ENCODE measurements around the gene TACC3.
A peak's percentile ranks its signal among the peaks of the same experiment; 100 is the strongest.

The TACC3 gene

DNA sequence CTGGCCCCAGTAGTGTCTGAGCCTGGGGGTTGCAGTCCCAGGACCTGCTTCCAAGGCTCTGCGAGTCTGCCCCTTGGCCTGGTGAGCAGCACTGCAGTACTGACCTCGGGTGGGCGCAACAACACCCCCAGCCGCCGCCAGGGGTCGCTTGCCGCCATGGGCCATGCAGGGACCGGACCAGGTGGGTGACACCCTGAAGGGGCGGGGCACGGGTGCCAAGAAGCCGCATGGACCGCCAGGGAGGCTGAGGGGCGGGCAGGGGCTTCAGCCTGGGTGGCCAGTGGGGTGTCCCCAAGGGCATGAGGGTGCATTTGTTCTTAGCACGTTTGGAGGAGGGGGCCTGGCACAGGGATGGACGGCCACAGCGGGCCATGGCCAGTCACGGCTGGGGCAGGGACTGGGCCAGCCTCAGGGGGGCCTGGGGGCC is 25.0 kb downstream of the TACC3 start:
- peak; percentile 81 to 86 for DNase-seq (ENCODE audit: low read depth in 2 of 2)

DNA sequence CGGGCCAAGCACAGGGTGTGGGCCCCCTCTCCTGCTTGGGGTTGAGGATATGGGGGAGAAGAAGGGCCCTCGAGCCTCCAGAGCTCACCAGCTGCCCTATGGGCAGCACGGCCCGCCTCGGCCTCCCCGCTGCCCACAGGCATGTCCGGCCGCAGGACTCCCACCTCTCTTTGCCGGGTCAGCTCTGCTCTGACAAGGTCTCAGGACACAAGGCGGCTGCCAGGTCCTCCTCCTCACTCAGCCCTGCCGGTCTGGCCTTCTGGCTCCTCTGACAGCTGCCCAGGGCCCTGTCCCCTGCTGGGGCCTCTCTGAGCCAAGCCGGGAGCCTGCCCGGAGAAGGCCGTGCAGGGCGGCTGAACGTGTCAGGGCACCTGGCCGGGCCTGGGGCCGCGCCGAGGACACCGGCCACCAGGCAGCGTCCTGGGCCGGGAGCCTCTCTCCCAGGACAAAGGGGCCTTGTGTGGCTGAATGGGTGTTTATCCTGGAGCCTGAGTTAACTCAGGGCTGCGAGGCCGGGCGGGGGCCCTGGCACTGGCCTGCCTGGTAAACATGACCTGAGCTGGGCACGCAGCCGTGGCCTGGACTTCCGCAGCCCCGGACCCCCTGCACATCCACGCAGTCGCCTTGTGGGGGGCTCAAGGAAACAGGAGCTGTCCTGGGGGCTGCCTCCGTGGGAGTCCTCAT is 25.7 kb downstream of the TACC3 start:
- no peak for DNase-seq (ENCODE audit: low read depth in 2 of 2)

DNA sequence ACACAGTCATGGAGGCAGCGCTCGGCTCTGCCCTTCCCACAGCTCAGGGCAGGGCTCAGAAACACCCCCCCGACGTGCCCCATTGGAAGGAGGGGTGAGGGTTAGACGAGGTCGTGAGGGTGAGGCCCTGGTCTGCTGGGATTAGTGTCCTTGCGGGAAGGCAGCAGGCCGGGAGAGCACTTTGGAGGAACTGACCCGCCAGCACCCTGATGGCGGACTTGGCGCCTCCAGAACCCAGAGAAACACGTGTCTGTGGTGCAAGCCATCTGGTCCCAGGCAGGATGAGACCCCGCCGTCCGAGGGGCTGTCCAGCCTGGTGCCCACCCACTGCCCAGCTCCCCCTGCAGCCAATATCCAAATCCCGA is 26.3 kb downstream of the TACC3 start:
- no peak for DNase-seq (ENCODE audit: low read depth in 2 of 2)

DNA sequence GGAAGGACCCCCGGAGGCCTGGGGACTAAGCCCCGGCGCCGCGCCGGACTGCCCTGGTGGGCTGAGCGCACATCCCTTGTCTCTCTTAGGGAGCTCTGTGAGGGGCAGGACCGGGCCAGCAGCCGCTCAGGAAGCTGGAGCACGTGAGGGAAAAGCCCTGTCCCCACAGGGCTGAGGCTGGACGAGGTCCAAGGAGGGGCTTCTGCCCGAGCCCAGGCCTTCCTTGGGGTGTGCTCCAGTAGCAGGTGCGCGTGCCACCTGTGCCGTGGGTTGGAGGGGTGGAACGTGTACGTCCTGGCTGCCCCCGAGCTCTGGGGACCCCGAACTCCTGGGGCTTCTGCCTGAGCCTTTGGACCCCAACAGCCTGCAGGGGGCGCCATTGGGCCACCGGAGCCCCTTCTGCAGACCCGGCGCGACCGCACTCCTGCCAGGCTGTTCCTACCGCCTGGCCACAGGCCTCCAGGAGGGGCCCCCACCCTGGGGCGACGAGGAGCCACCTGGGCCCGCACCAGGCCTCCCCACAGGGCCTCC is 27.2 kb downstream of the TACC3 start:
- peak; percentile 78 to 88 for DNase-seq (ENCODE audit: low read depth in 2 of 2)

DNA sequence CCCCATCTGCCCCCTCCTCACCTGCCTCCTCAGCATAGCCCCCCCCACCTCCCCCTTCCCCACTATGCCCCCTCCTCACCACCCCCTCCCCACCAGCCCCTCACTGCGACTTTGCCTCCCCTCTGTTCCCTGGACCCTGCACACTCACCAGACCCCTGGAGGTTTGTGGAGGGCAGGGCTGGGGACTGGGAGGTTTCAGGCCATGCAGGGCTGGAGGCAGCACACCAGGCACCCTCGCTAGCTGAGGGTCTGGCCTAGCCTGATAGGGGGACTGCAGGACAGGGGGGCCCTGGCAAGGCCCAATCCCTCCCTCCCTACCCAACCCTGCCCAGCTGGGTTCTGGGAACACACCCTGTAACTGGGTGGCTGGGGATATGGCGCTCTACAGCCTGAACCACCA is 28.0 kb downstream of the TACC3 start:
- DNase-seq (ENCODE audit: low read depth in 2 of 2) = no peak

- no peak for DNase-seq (ENCODE audit: low read depth in 2 of 2)
Observed at GRCh38 chr4:1749826-1750225, 28.5 kb downstream of the TACC3 start.

DNA sequence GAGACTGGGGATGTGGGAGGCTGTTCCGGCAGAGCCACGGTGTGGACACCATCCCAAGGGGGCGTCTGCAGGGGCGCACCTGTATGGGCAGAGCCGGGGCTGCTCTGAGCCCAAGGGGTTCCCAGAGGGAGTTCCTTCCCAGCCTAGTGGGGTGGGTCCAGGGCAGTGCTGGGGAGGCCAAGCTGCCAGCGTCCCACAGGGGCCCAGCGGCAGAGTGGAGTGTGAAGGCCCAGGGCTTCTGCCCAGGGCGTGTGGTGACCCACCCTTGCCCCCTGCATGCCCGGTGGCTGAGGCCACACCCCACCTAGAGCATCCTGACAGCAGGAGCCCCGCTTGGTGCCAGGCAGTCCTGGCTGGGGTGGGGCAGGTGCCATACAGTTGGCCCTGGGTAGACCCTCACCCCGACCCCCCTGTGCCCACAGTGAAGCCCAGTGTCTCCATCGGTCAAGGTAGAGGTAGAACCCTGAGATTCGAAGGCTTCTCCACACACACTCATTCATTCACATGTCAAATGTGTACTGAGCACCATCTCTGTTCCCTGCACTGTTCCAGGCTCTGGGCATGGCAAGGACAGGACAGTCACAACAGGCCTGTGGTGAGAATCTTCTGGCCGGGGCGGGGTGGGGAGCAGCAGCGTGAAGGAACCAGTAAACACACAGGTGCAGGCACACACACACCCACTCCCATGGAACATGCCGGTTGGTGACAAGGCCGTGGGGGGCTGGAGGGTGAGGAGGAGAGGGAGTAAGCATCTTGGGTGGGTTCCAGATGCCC is 29.2 kb downstream of the TACC3 start:
- no peak for DNase-seq (ENCODE audit: low read depth in 2 of 2)

- DNase-seq (ENCODE audit: low read depth in 2 of 2) = no peak
Observed at GRCh38 chr4:1751155-1751918, 30.0 kb downstream of the TACC3 start.

DNA sequence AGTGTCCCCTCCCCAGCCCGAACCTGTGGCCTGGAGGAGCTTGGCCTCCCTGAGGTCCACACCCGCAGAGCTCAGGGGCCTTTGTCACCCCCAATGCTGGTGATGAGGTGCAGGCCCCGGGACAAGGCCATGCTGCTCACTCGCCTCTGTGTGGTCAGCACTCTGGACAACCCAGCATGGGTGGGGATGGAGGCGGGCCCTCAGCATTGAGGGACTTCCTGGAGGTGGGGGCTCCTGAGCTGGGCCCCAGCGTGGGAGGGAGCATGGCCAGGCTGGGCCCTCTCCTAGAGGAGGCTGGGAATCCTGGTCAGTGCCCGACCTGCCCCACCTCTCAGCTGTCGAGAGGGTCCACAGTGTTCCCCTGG is 30.6 kb downstream of the TACC3 start:
- DNase-seq (ENCODE audit: low read depth in 2 of 2) = no peak

DNA sequence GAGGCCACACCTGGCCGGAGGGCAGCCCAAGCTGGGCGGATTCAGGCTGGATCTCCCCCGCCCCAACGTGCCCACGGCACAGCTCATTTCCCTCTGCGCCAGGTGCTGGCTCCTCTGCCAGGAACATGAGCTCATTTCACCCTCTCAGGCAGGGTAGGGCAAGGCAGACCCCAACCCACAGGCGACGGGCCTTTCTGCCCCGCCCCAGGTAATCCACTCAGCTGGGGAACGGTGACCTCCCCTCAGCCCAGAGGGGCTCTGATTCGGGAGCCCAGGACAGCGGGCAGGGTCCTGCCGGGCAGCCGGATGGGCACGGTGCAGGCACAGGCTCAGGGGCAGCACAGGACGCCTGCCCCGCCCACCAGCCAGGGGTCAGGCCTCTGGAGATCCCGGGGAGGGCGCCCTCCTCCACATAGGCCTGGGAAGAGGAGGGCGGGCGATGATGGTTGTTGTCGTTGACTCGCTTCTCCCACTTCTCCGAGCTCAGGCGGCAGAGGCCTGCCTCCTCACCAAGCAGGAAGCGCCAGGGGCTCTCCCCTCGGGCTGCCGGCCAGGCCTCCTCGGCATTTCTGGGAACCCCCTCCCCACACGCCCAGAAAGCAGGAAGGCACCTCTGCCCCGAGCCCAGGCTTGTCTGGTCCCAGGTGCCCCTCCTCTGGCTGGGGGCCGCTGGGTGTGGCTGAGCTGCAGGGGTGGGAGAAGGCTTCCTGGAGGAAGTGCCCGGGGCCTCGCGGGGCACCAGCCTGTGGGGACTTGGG is 31.1 kb downstream of the TACC3 start:
- DNase-seq (ENCODE audit: low read depth in 2 of 2) = no peak

GRCh38 chr4:1753294-1753696 is 32.0 kb downstream of the TACC3 start:
- no peak for DNase-seq (ENCODE audit: low read depth in 2 of 2)

DNA sequence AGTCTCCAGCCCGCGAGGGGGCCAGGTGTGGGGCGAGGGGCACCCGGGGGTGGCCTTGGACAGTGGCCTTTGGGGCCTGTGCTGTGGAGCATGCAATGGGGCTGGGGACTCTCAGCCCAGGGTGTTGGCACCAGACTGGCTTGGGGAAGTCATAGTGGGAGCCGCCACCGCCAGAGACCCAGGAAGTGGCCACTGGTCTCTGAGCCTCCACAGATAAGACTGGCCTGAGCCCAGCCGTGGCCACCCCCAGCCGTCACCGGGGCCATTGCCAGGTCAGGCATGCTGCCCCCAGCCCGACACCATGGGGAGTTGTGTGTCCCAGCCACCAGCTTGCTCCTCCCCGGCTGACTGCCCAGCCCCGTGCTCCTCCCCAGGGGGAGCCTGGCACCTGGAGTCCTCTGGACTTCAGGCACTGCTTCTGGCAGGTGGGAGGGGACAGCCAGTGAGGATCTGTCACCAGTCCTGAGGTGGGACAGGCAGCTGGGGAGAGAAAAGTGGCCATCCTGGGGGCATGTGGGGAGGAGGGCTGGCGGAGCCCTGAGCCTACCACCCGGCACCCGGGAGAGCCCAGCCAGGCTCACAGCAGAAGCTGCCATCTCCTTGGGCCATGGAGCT is 32.5 kb downstream of the TACC3 start:
- no peak for DNase-seq (ENCODE audit: low read depth in 2 of 2)

- no peak for DNase-seq (ENCODE audit: low read depth in 2 of 2)
Observed at GRCh38 chr4:1754336-1754735, 33.0 kb downstream of the TACC3 start.

GRCh38 chr4:1755297-1755696 is 34.0 kb downstream of the TACC3 start:
- DNase-seq (ENCODE audit: low read depth in 2 of 2) = no peak

DNA sequence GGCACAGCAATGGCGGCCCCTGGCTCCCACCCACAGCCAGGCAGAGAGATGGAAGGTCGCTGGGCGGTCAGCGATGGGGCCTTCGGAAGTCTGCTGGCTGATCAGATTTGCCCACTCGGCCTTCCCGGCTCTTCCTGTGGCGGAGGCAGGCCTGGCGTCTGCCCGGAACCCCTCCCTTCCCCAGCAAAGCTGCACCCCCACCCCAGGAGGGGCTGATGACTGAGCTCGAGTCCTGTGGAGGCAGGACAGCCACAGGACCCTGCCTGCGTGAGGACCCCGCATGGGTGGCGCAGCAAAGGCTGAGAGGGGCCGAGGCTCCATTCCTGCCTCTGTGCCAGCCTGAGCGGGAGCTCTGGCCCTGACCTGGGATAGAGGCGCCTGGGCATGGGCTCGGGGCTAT is 34.8 kb downstream of the TACC3 start:
- no peak for DNase-seq (ENCODE audit: low read depth in 2 of 2)

DNA sequence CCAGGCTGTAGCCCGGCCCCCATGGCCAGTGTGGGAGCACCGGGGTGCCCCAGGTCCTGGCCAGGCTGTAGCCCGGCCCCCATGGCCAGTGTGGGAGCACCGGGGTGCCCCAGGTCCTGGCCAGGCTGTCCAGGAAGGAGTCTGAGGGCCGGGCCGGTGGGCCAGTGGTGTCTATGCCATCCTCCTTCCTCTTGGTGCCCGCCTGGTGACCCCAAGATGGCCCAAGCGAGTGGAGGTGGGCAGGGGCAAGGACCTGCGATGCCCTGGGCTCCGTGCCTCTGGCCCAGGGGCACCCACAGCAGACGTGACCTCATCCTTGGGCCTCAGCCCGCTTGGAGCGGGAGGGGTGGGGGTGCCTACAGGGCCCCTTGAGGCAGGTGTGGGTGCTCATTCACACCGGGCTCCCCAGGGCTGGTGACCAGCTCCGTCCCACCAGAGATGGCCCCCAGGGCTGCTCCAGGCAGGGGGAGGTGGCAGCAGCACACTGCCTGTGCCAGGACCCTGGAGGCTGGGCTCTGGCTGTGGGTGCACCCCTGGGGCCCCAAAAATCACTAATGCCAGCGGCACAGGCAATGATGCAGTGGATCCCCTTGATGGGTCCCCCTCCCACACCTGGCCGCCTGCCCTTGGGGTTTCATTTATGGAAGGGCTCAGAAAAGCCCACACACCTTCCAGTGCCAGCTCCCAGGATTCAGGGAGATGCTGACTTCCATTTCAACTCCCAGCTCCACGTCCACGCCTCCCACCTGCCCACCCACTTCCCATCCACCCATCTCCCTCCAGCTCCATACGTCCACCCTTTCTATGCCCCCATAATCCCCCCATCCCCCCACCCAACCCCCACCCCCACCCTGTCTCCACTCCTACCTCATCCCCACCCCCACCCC is 35.8 kb downstream of the TACC3 start:
- DNase-seq (ENCODE audit: low read depth in 2 of 2) = no peak

GRCh38 chr4:1757836-1758235 is 36.5 kb downstream of the TACC3 start:
- DNase-seq (ENCODE audit: low read depth in 2 of 2) = no peak

- no peak for DNase-seq (ENCODE audit: low read depth in 2 of 2)
Observed at GRCh38 chr4:1758306-1759121, 37.2 kb downstream of the TACC3 start.

- DNase-seq (ENCODE audit: low read depth in 2 of 2) = no peak
Observed at GRCh38 chr4:1759170-1759817, 38.0 kb downstream of the TACC3 start.
